Left forelimb (tissue), 1 donor: Measurements from ENCODE around the gene MAGI1.

Experiments used
- DNase-seq: peaks from one replicate; pipeline ENCODE4 v3.0.0-alpha.2; 2018; ENCODE audit warnings: low spot score

The MAGI1 gene

GRCh38 chr3:65795166-65795565, 243.6 kb downstream of the MAGI1 start:
- DNase-seq = no peak

- no peak for DNase-seq
These were observed 245.1 kb downstream of the MAGI1 start for GRCh38 chr3:65793495-65794200.

- DNase-seq = no peak
These were observed 250.3 kb downstream of the MAGI1 start for GRCh38 chr3:65788461-65788860.

- no peak for DNase-seq
These were observed 250.9 kb downstream of the MAGI1 start for GRCh38 chr3:65787827-65788226.

GRCh38 chr3:65787340-65787739, 251.4 kb downstream of the MAGI1 start:
- DNase-seq = no peak

- no peak for DNase-seq
These were observed 251.8 kb downstream of the MAGI1 start for GRCh38 chr3:65786890-65787289.

GRCh38 chr3:65785065-65785645, 253.6 kb downstream of the MAGI1 start:
- DNase-seq = no peak

- no peak for DNase-seq
These were observed 255.6 kb downstream of the MAGI1 start for GRCh38 chr3:65783117-65783516.

- no peak for DNase-seq
These were observed 257.1 kb downstream of the MAGI1 start for GRCh38 chr3:65781594-65781993.

GRCh38 chr3:65779390-65779789, 259.3 kb downstream of the MAGI1 start:
- no peak for DNase-seq

- no peak for DNase-seq
These were observed 259.8 kb downstream of the MAGI1 start for GRCh38 chr3:65778968-65779367.

- no peak for DNase-seq
These were observed 261.7 kb downstream of the MAGI1 start for GRCh38 chr3:65777050-65777449.

- DNase-seq = no peak
These were observed 262.2 kb downstream of the MAGI1 start for GRCh38 chr3:65776494-65776893.

- DNase-seq = no peak
These were observed 262.6 kb downstream of the MAGI1 start for GRCh38 chr3:65776081-65776480.

GRCh38 chr3:65772758-65773157, 266.0 kb downstream of the MAGI1 start:
- no peak for DNase-seq

GRCh38 chr3:65767551-65767950, 271.2 kb downstream of the MAGI1 start:
- no peak for DNase-seq

- DNase-seq = no peak
These were observed 276.5 kb downstream of the MAGI1 start for GRCh38 chr3:65762235-65762580.

- no peak for DNase-seq
These were observed 277.1 kb downstream of the MAGI1 start for GRCh38 chr3:65761446-65762234.

GRCh38 chr3:65758876-65759598, 279.7 kb downstream of the MAGI1 start:
- no peak for DNase-seq

- DNase-seq = no peak
These were observed 280.3 kb downstream of the MAGI1 start for GRCh38 chr3:65758438-65758837.

GRCh38 chr3:65752636-65753035, 286.1 kb downstream of the MAGI1 start:
- DNase-seq = no peak

GRCh38 chr3:65751123-65751700, 287.5 kb downstream of the MAGI1 start:
- no peak for DNase-seq
